ENCODE measurements around the gene CHCT1.
A peak's percentile ranks its signal among the peaks of the same experiment; 100 is the strongest.
"Not testable (repeated sequence)": the region's sequence is repeated elsewhere in the genome, so short reads cannot be mapped to it uniquely, and the experiment has no call there.

CHCT1 gene

GRCh38 chr17:60412701-60413100 is 9.6 kb upstream of the CHCT1 start:
- no peak overlapping the region for H3K27ac ChIP-seq
- no peak for TF ChIP-seq CTCF (conservative IDR thresholded peaks at IDR 0.05; ENCODE audit: low read depth)
- ChIA-PET POLR2A (ENCODE audit: low non-redundant PET) (no interaction called here), CTCF (no interaction called here)
- no peak for DNase-seq (ENCODE audit: low spot score)

DNA sequence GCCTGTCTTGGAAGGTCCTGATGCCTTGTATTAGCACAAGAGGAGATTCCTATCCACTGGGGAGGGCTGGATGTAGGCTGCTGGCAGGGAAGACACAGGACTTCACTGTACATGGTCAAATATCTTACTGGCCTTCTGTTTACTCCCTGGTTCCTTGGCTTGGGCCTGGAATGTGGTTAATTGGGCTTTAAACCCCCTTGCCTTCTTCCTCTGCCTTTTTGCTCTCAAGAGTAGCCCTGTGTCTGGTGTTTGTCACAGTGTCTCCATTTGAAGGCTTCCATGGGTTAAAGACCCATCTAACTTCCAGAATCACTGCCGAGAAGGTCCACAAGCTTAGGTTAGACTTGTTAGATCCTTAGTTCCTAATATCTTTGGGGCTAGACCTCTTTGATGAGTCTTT is 7.1 kb upstream of the CHCT1 start:
- ChIA-PET POLR2A (ENCODE audit: low non-redundant PET) (no interaction called here), CTCF (no interaction called here)
- no peak for DNase-seq (ENCODE audit: low spot score)
- no peak overlapping the region for H3K27ac ChIP-seq
- no peak for TF ChIP-seq CTCF (conservative IDR thresholded peaks at IDR 0.05; ENCODE audit: low read depth)

GRCh38 chr17:60416368-60416925 is 5.8 kb upstream of the CHCT1 start:
- TF ChIP-seq CTCF (conservative IDR thresholded peaks at IDR 0.05; ENCODE audit: low read depth), result no peak
- ChIA-PET CTCF (no interaction called here), POLR2A (ENCODE audit: low non-redundant PET) (no interaction called here)
- no peak for DNase-seq (ENCODE audit: low spot score)
- H3K27ac ChIP-seq, result no peak overlapping the region

DNA sequence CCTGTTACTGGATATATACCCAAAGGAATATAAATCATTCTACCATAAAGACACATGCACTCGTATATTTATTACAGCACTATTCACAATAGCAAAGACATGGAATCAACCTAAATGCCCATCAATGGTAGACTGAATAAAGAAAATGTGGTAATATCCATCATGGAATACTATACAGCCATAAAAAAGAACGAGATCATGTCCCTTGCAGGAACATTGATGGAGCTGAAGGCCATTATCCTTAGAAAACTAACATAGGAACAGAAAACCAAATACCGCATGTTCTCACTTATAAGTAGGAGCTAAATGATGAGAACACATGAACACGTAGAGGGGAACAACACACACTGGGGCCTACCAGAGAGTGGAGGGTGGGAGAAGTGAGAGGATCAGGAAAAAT is 3.3 kb upstream of the CHCT1 start:
- H3K27ac ChIP-seq; DNase-seq (ENCODE audit: low spot score); POLR2A ChIA-PET (ENCODE audit: low non-redundant PET): not testable (repeated sequence)
- CTCF ChIA-PET, result interaction anchor here (0.7 kb wide), 1 partner anchor 151 kb away, joined by 3 read pairs; no protein-coding TSS in a partner anchor

DNA sequence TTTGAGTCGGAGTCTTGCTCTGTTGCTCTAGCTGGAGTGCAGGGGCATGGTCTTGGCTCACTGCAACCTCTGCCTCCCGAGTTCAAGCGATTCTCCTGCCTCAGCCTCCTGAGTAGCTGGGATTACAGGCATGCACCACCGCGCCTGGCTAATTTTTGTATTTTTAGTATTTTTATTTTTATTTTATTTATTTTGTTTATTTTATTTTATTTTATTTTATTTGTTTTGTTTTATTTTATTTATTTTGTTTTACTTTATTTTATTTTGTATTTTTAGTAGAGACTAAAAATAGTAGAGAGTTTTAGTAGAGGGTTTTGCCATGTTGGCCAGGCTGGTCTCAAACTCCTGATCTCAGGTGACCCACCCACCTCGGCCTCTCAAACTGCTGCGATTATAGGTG is 2.4 kb upstream of the CHCT1 start:
- DNase-seq (ENCODE audit: low spot score); CTCF ChIA-PET; POLR2A ChIA-PET (ENCODE audit: low non-redundant PET); H3K27ac ChIP-seq: not testable (repeated sequence)

GRCh38 chr17:60421273-60422161 is 772 bp upstream of the CHCT1 start:
- POLR2A ChIA-PET (ENCODE audit: low non-redundant PET), result no interaction called here
- DNase-seq (ENCODE audit: low spot score), result peak; percentile 55
- no peak overlapping the region for H3K27ac ChIP-seq
- CTCF ChIA-PET, result interaction anchor here (0.5 to 0.8 kb wide), 5 partner anchors 16 to 285 kb away, joined by 3 to 6 read pairs (median 3); no protein-coding TSS in a partner anchor
- TF ChIP-seq CTCF (conservative IDR thresholded peaks at IDR 0.05; ENCODE audit: low read depth), result peak; percentile 96

- ChIA-PET CTCF (interaction anchor here (0.6 to 1.2 kb wide), 2 partner anchors 10 to 125 kb away, joined by 4 read pairs; no protein-coding TSS in a partner anchor), POLR2A (ENCODE audit: low non-redundant PET) (no interaction called here)
- no peak for TF ChIP-seq CTCF (conservative IDR thresholded peaks at IDR 0.05; ENCODE audit: low read depth)
- no peak overlapping the region for H3K27ac ChIP-seq
- DNase-seq (ENCODE audit: low spot score), result no peak
Measured at GRCh38 chr17:60423865-60424264, 1.6 kb downstream of the CHCT1 start.

Data from RWPE1 (cell line).